ENCODE results near the gene SLC25A13. TPM values are rescaled to one million over a fixed set of nuclear protein-coding genes. Genes with fewer than 3 reads are reported as not detected.

Gene SLC25A13
- total RNA-seq, 2 donors from 2014 or later, result 94.3 to 114 TPM

- H3K27ac Mint-ChIP-seq, result peak overlapping the region; percentile 50
- H3K27me3 ChIP-seq (ENCODE audit: control insufficient read depth, insufficient read depth, low read length, poor library complexity, severe bottlenecking), result no peaks in the 10 kb centered on the region
- H3K9ac ChIP-seq (ENCODE audit: extremely low read depth, low read length, poor library complexity, severe bottlenecking), result no peak overlapping the region
- no peaks in the 10 kb centered on the region for H3K9me3 Mint-ChIP-seq
- H3K4me1 Mint-ChIP-seq, result peaks cover 72% of the 10 kb centered on the region
- H3K27ac ChIP-seq (ENCODE audit: low read depth, low read length), result no peak overlapping the region
- peak; percentile 79 for DNase-seq
- no peaks in the 10 kb centered on the region for H3K27me3 Mint-ChIP-seq (ENCODE audit: insufficient read depth)
- H3K4me1 ChIP-seq (ENCODE audit: control insufficient read depth, insufficient read depth, low read length), result peaks cover 32% of the 10 kb centered on the region
- 57 to 75% methylated on average over 2 to 4 of the region's 4 CpGs for whole genome bisulfite sequencing, 2 experiments (ENCODE audit: insufficient coverage in 1 of 2, insufficient read length in 1 of 2)
- H3K4me3 Mint-ChIP-seq, result no peak overlapping the region
- TF ChIP-seq, protein P1, sequence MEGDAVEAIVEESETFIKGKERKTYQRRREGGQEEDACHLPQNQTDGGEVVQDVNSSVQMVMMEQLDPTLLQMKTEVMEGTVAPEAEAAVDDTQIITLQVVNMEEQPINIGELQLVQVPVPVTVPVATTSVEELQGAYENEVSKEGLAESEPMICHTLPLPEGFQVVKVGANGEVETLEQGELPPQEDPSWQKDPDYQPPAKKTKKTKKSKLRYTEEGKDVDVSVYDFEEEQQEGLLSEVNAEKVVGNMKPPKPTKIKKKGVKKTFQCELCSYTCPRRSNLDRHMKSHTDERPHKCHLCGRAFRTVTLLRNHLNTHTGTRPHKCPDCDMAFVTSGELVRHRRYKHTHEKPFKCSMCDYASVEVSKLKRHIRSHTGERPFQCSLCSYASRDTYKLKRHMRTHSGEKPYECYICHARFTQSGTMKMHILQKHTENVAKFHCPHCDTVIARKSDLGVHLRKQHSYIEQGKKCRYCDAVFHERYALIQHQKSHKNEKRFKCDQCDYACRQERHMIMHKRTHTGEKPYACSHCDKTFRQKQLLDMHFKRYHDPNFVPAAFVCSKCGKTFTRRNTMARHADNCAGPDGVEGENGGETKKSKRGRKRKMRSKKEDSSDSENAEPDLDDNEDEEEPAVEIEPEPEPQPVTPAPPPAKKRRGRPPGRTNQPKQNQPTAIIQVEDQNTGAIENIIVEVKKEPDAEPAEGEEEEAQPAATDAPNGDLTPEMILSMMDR (conservative IDR thresholded peaks at IDR 0.05), result no peak
- no peak overlapping the region for H3K4me3 ChIP-seq (ENCODE audit: low read length)
- no peaks in the 10 kb centered on the region for H3K9me3 ChIP-seq (ENCODE audit: control insufficient read depth, low read length)
- peaks cover 31% of the 10 kb centered on the region for H3K36me3 ChIP-seq (ENCODE audit: control insufficient read depth, insufficient read depth, low read length)
- H3K36me3 Mint-ChIP-seq (ENCODE audit: low read depth), result peaks cover 15% of the 10 kb centered on the region
Measured at GRCh38 chr7:96308253-96308949, 13.5 kb downstream of the SLC25A13 start.

DNA sequence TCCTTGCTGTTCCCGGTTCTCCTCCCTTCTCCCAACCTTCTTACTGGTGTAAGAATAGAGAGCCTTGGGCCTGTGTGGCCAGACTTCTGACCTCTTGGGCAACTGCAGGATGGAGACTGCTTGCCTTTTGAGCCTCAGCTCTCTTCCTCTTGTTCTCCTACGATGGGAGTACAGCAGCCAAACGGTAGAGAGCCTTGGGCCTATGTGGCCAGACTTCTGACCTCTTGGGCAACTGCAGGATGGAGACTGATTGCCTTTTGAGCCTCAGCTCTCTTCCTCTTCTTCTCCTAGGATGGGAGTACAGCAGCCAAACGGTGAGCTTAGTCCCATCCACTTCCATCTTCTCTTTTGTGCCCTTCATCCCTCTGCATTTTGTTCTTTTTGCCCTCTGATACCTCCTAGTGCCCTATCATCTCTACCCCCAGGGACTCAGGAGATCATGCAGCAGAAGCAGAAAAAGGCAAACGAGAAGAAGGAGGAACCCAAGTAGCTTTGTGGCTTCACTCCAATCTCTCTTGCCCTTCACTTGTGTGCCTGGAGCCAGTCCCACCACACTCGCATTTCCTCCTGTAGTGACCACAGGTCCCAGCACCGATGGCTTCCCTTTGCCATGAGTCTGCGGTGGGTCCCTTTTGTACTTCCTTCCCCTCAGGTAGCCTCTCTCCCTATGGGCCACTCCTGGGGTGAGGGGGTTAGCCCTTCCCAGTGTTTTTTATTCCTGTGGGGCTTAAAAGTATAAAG is 15.3 kb downstream of the SLC25A13 start:
- Mint-ChIP-seq H3K9me3 (no peaks in the 10 kb centered on the region), H3K36me3 (ENCODE audit: low read depth) (peaks cover 7% of the 10 kb centered on the region), H3K4me1 (peaks cover 73% of the 10 kb centered on the region), H3K27ac (no peak overlapping the region), H3K27me3 (ENCODE audit: insufficient read depth) (no peaks in the 10 kb centered on the region), H3K4me3 (no peak overlapping the region)
- no peaks in the 10 kb centered on the region for H3K9me3 ChIP-seq (ENCODE audit: control insufficient read depth, low read length)
- no peaks in the 10 kb centered on the region for H3K27me3 ChIP-seq (ENCODE audit: control insufficient read depth, insufficient read depth, low read length, poor library complexity, severe bottlenecking)
- no peak overlapping the region for H3K9ac ChIP-seq (ENCODE audit: extremely low read depth, low read length, poor library complexity, severe bottlenecking)
- H3K36me3 ChIP-seq (ENCODE audit: control insufficient read depth, insufficient read depth, low read length), result peaks cover 20% of the 10 kb centered on the region
- TF ChIP-seq, protein P1 (conservative IDR thresholded peaks at IDR 0.05), result no peak
- peaks cover 38% of the 10 kb centered on the region for H3K4me1 ChIP-seq (ENCODE audit: control insufficient read depth, insufficient read depth, low read length)
- no peak for DNase-seq
- H3K27ac ChIP-seq (ENCODE audit: low read depth, low read length), result no peak overlapping the region
- H3K4me3 ChIP-seq (ENCODE audit: low read length), result no peak overlapping the region
- WGBS, 2 experiments (ENCODE audit: insufficient coverage in 1 of 2, insufficient read length in 1 of 2), result 94 to 98% methylated on average over 7 to 8 of the region's 8 CpGs

GRCh38 chr7:96305915-96306314 is 16.0 kb downstream of the SLC25A13 start:
- Histone ChIP-seq H3K4me3 (ENCODE audit: low read length) (no peak overlapping the region), H3K9me3 (ENCODE audit: control insufficient read depth, low read length) (no peaks in the 10 kb centered on the region), H3K27me3 (ENCODE audit: control insufficient read depth, insufficient read depth, low read length, poor library complexity, severe bottlenecking) (no peaks in the 10 kb centered on the region), H3K4me1 (ENCODE audit: control insufficient read depth, insufficient read depth, low read length) (peaks cover 38% of the 10 kb centered on the region), H3K36me3 (ENCODE audit: control insufficient read depth, insufficient read depth, low read length) (peaks cover 20% of the 10 kb centered on the region), H3K9ac (ENCODE audit: extremely low read depth, low read length, poor library complexity, severe bottlenecking) (no peak overlapping the region), H3K27ac (ENCODE audit: low read depth, low read length) (no peak overlapping the region)
- TF ChIP-seq, protein P1 (conservative IDR thresholded peaks at IDR 0.05), result no peak
- no peaks in the 10 kb centered on the region for H3K27me3 Mint-ChIP-seq (ENCODE audit: insufficient read depth)
- 96 to 100% methylated on average over 2 of the region's 2 CpGs for WGBS, 2 experiments (ENCODE audit: insufficient coverage in 1 of 2, insufficient read length in 1 of 2)
- H3K4me1 Mint-ChIP-seq, result peaks cover 69% of the 10 kb centered on the region
- peak overlapping the region; percentile 61 for H3K27ac Mint-ChIP-seq
- H3K9me3 Mint-ChIP-seq, result no peaks in the 10 kb centered on the region
- peaks cover 7% of the 10 kb centered on the region for H3K36me3 Mint-ChIP-seq (ENCODE audit: low read depth)
- no peak overlapping the region for H3K4me3 Mint-ChIP-seq
- DNase-seq, result no peak

All from endodermal cell (in vitro differentiated cells).